GM21381 (cell line): ENCODE results near the gene SFTPA2.
"Not testable (repeated sequence)": the region's sequence is repeated elsewhere in the genome, so short reads cannot be mapped to it uniquely, and the experiment has no call there.

Source experiments
- ATAC-seq: cut with Tn5 transposase; IDR thresholded peaks from one replicate; pipeline ENCODE4 v1.9.1; 2021; ENCODE audit warnings: mild to moderate bottlenecking, moderate library complexity; ENCODE audit not compliant: unreplicated experiment

SFTPA2 gene

GRCh38 chr10:79561257-79561656 is 1.1 kb upstream of the SFTPA2 start:
- ATAC-seq: no peak

- ATAC-seq: no peak
These were observed 481 bp downstream of the SFTPA2 start for GRCh38 chr10:79559726-79560125.

- not testable (repeated sequence) for ATAC-seq
These were observed 3.2 kb downstream of the SFTPA2 start for GRCh38 chr10:79556961-79557360.

- ATAC-seq: no peak
These were observed 4.6 kb downstream of the SFTPA2 start for GRCh38 chr10:79555354-79556309.

- ATAC-seq: no peak
These were observed 8.1 kb downstream of the SFTPA2 start for GRCh38 chr10:79552143-79552542.

GRCh38 chr10:79547973-79548372 is 12.2 kb downstream of the SFTPA2 start:
- ATAC-seq: no peak

- not testable (repeated sequence) for ATAC-seq
These were observed 13.1 kb downstream of the SFTPA2 start for GRCh38 chr10:79547128-79547527.

- ATAC-seq: not testable (repeated sequence)
These were observed 15.1 kb downstream of the SFTPA2 start for GRCh38 chr10:79544926-79545659.

GRCh38 chr10:79544408-79544807 is 15.8 kb downstream of the SFTPA2 start:
- ATAC-seq: not testable (repeated sequence)

- ATAC-seq: no peak
These were observed 17.6 kb downstream of the SFTPA2 start for GRCh38 chr10:79542626-79543025.

- peak; percentile 82 for ATAC-seq
These were observed 19.3 kb downstream of the SFTPA2 start for GRCh38 chr10:79540930-79541329.

- ATAC-seq: not testable (repeated sequence)
These were observed 21.9 kb downstream of the SFTPA2 start for GRCh38 chr10:79538311-79538710.

GRCh38 chr10:79533903-79534175 is 26.4 kb downstream of the SFTPA2 start:
- ATAC-seq: not testable (repeated sequence)

- not testable (repeated sequence) for ATAC-seq
These were observed 26.9 kb downstream of the SFTPA2 start for GRCh38 chr10:79533142-79533902.

- not testable (repeated sequence) for ATAC-seq
These were observed 31.9 kb downstream of the SFTPA2 start for GRCh38 chr10:79528261-79528660.

GRCh38 chr10:79525049-79525710 is 35.0 kb downstream of the SFTPA2 start:
- ATAC-seq: peak; percentile 91

- ATAC-seq: not testable (repeated sequence)
These were observed 36.9 kb downstream of the SFTPA2 start for GRCh38 chr10:79523157-79523853.

GRCh38 chr10:79522464-79522863 is 37.7 kb downstream of the SFTPA2 start:
- ATAC-seq: not testable (repeated sequence)

- ATAC-seq: not testable (repeated sequence)
These were observed 38.5 kb downstream of the SFTPA2 start for GRCh38 chr10:79521751-79522150.

GRCh38 chr10:79517567-79517966 is 42.6 kb downstream of the SFTPA2 start:
- ATAC-seq: not testable (repeated sequence)
